GM19468 (cell line): ENCODE results near the gene LIN28B.
"Not testable (repeated sequence)": the region's sequence is repeated elsewhere in the genome, so short reads cannot be mapped to it uniquely, and the experiment has no call there.

Experiments used
- ATAC-seq: cut with Tn5 transposase; IDR thresholded peaks from one replicate; pipeline ENCODE4 v1.9.1; 2021; ENCODE audit warnings: mild to moderate bottlenecking, moderate library complexity, moderate number of reproducible peaks; ENCODE audit not compliant: unreplicated experiment; ENCODE audit errors: extremely low read depth

Gene LIN28B

DNA sequence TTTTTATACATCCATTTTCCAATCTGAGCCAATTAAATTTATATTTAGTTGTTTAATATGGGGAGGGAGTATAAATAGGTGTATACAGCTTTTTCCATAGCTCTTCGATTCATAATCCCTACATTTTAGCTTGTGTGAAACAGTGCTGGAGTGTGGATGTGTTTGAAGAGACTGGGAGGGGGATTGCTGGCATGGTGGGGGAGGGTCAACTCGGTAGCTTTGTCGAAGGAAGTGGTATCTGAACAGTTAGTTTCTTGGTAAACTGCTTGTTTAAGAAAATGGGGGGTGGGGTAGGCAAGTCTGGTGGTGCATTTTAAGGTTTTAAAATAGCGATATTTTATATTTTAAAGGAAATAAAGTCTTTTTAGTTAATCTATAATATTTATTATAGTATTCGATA is 1.4 kb upstream of the LIN28B start:
- ATAC-seq: no peak

DNA sequence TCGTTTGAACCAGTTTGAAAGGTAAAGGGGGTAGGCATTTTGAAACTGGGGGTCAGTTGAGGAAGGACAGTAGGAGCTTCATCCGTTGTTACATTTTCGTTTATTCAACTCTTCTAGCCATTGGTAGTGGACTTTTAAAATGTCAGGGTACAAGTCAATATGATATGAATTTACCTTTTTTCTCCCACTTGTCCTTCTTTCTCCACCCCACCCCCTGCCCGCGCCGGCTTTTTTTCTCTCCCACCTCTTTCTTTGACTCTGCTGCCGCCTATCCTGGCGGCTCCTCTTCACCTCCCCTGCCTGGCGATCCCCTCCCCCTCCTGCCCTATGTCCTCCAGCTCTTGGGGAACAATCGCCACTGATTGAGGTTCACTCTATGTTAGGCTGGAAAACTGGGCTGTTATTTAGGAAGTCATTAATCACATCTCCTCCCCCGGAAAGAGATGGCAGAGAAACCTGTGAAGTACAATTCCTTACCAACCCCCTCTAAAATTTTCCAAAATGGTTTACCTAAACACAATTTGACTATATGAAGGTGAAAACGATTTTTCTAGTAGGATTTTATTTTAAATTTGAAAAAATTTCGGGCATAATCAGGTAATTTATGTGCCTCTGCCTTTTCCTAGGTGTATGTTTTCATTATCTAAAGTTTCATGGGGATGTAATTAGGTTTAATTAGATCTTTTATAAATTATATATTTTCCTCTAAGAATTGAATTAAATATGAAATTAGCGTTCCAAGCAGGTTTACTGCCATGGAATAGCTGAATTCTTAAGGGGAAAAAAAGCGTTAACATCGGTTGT is 778 bp upstream of the LIN28B start:
- no peak for ATAC-seq

- ATAC-seq: no peak
Measured at GRCh38 chr6:104957301-104958177, 632 bp downstream of the LIN28B start.

- no peak for ATAC-seq
Measured at GRCh38 chr6:104958178-104959025, 1.5 kb downstream of the LIN28B start.

- no peak for ATAC-seq
Measured at GRCh38 chr6:104959026-104959858, 2.3 kb downstream of the LIN28B start.

DNA sequence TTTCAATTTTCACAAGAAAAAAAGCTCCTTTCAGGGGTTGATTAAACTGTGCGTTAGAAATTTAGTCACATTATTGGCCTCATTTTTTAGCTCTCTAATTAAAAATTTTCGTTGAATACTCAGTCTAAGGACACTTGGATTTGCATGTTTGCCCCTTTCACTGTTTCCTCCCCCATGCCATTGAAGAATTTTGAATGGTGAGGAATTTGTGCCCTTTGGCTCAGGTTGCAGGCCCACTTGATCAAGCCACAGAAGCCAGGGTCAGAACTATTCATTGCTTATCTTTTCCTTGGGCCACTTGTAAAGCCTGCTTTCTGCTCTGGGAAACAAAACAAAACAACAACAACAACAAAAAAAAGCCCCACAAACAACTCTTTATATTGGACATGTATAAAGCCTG is 12.2 kb downstream of the LIN28B start:
- ATAC-seq: no peak

- ATAC-seq: no peak
Measured at GRCh38 chr6:104969785-104970581, 13.1 kb downstream of the LIN28B start.

- no peak for ATAC-seq
Measured at GRCh38 chr6:104973404-104973803, 16.5 kb downstream of the LIN28B start.

- ATAC-seq: no peak
Measured at GRCh38 chr6:104983296-104983695, 26.4 kb downstream of the LIN28B start.

DNA sequence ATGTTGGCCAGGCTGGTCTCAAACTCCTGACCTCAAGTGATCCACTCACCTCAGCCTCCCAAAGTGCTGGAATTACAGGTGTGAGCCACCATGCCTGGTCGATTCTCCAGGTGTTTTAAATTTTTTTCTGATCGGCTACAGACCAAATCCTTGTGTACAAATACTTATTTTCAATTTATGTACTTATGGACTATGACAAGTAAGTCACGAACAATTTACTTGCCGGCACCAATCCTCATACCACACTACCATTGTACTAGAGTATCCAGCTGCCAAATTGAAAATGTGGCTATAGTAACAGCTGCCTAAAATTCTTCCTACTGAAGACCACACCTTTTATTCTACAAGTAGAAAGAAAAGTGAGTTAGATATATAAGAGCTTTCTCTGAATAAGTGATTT is 26.9 kb downstream of the LIN28B start:
- no peak for ATAC-seq

GRCh38 chr6:104984831-104985230 is 27.9 kb downstream of the LIN28B start:
- no peak for ATAC-seq

GRCh38 chr6:104985875-104986274 is 29.0 kb downstream of the LIN28B start:
- not testable (repeated sequence) for ATAC-seq

DNA sequence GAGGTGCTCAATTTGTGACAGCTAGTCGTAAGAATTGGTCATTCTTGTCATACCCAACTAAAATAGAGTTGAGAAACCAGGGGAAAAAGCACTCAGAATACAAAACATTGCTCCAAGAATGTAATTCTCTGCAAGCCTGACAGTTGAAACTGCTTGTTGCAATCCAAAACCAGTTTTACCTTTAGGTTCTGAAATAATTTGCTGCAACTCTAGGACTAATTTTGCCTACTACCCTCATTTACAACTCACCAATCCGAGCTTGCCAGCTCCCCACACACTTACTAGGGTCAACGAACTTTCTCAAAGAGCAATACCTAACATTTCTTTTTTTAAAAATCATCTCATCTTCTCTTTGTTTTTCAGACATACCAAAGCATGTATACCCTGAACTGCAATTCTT is 29.7 kb downstream of the LIN28B start:
- ATAC-seq: no peak

DNA sequence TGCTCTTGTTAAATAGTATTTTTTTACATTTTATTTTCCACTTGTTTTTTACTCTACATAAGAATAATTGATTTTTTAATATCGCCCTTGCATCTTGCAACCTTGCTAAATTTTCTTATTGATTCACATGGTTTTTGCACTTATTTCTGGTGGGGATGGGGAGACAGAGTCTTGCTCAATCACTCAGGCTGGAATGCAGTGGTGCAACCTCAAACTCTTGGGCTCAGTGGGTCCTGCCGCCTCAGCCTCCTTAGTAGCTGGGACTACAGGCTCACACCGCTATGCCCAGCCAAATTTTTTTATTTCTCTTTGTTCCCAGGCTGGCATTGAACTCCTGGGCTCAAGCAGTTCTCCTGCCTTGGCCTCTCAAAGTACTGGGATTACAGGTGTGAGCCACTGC is 30.3 kb downstream of the LIN28B start:
- no peak for ATAC-seq

DNA sequence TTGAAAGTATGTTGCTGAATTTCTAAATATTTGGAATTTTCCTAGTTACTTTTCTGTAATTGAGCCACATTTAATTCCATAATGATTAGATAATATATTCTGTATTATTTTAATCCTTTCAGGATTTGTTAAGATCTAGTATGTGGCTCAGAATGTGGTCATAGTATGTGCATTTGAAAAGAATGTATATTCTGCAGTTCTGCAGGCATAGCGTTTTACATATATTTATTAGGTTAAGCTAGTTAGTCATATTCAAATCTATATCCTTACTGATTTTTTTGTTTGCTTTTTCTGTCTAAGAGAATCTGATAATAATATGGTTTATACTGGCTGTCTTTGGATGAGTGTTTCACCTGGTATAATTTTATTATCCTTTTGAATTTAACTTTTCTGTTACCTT is 33.2 kb downstream of the LIN28B start:
- ATAC-seq: no peak

DNA sequence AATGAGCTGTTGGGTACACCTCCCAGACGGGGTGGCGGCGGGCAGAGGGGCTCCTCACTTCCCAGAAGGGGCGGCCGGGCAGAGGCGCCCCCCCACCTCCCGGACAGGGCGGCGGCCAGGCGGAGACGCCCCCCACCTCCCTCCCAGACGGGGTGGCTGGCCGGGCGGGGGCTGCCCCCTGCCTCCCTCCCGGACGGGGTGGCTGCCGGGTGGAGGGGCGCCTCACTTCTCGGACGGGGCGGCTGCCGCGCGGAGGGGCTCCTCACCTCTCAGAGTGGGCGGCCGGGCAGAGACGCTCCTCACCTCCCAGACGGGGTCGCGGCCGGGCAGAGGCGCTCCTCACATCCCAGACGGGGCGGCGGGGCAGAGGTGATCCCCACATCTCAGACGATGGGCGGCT is 34.2 kb downstream of the LIN28B start:
- ATAC-seq: not testable (repeated sequence)

- not testable (repeated sequence) for ATAC-seq
Measured at GRCh38 chr6:104993576-104993975, 36.7 kb downstream of the LIN28B start.

GRCh38 chr6:104995989-104996617 is 39.2 kb downstream of the LIN28B start:
- ATAC-seq: no peak
